Activated CD4-positive, CD25-positive, alpha-beta regulatory T cell (primary cell): Measurements from ENCODE around the gene ANO1.
A peak's percentile ranks its signal among the peaks of the same experiment; 100 is the strongest.
"Not testable (repeated sequence)": the region's sequence is repeated elsewhere in the genome, so short reads cannot be mapped to it uniquely, and the experiment has no call there.

Source experiments
- DNase-seq, 4 experiments: peaks; one replicate each; lab custom pipeline; 2025; lab: John Stamatoyannopoulos, UW

Gene ANO1

DNA sequence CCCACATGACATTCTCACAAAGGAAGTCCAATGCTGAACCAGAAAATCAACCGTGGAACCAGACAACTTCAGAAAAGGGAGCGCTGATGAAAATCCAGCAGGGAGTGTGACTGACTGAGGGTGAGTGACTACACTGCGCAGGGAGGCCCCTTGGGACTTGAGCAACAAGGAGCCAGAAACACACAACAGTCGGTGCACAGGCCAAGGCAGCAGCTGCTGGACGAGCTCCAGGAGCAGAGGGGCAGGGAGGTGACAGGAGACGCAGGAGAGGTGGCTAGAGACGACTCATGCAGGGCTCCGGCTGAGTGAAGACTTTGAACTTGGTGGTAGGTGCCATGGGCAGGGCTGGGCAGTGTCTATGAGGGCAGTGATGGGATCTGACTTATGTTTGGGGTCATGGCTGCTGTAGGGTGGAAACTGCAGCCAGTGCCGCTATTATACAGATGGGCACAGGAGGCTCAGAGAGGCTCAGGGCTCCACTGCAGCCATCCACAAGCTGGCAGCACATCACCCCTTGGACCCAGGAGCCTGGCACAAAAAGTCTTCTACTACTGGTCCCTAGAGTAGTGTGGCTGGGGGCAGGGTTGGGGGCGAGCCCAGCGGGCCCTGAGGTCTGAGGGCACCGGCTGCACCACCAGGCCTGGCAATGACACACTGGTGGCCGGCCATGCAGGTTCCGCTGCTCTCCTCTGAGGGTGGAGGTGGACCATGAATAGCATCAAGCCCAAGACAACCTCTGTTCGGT is 114.7 kb downstream of the ANO1 start:
- no peak for DNase-seq

DNA sequence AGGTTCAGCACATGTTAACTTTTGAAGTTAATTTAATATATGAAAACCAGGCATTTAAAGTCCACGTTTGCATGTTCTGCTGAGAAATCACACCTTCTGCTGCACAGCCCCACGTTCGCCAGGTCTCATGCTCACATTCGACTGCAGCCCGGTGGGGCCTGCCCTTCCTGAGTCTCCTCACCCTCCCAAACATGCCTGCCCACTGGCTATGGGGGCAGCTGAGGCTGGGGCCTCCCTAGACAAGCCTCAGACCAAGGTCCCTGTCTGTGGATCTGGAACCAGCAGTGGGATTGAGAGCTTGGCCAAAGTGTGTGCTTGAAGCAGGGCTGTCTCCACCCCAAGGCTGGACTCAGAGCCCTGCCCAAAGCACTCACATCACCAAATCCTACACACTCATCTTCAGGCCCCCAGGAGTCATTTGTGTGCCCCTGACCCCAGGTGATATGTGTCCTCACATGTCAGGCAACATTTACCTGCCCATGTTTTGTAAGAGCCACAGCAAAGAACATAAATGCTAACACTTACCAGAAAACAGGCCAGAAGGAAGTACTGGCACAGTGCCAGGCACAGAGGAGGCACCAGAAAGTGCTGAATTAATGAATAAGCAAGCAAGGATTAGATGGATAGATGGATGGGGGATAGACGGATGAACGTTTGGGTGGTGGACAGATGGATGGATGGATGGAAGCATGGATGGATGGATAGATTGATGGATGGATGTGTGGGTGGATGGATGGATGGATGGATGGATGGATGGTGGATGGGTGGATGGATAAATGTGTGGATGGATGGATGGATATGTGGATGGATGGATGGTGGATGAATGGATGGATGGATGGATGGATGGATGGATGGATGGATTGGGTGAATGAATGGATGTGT is 115.5 kb downstream of the ANO1 start:
- DNase-seq: no peak

DNA sequence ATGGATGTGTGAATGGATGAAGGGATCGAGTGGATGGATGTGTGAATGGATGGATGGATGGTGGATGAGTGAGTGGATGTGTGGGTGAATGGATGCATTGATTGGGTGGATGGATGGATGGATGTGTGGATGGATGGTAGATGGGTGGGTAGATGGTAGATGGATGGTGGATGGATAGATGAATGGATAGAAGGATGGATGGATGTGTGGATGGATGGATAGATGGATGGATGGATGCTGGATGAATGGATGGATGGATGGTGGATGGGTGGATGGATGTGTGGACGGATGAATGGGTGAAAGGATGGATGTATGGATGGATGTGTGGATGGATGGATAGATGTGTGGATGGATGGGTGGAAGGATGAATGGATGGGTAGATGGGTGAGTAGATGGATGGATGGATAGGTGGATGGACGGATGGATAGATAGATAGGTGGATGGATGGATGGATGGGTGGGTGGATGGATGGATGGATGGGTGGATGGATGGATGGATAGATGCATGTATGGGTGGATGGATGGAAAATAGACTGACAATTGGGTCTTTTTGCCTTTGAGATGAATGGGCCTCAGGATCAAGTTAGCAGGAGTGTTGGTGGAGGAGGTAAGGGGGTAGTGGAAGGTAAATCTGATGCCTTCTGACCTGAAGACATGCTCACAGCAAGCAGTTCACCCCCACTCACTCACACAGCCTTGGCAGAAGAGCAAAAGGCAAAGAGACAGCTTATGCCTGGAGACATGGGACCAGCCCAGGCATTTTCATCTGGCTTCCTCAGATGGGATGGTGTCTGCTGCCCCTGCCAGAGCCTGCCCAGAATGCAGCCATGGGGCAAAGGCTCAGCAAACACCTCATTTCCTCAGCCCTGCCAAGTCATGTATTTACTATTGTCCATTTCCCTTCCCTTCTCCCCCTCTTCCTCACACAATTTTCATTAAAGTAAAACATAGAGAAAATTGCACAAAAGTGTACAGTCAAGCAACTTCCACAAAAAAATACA is 117.0 kb downstream of the ANO1 start:
- DNase-seq: no peak

GRCh38 chr11:70200212-70200844 is 122.2 kb downstream of the ANO1 start:
- DNase-seq: no peak

GRCh38 chr11:70201047-70201446 is 122.9 kb downstream of the ANO1 start:
- not testable (repeated sequence) for DNase-seq

GRCh38 chr11:70201882-70202861 is 124.1 kb downstream of the ANO1 start:
- no peak for DNase-seq

GRCh38 chr11:70202920-70203750 is 125.0 kb downstream of the ANO1 start, which contains the start of gene FADD:
Gene FADD (plus strand): TSS chr11:70203296. CDS start chr11:70203460, 164 bp downstream.
- DNase-seq: peak; percentile 64 to 83 (median 80)

DNA sequence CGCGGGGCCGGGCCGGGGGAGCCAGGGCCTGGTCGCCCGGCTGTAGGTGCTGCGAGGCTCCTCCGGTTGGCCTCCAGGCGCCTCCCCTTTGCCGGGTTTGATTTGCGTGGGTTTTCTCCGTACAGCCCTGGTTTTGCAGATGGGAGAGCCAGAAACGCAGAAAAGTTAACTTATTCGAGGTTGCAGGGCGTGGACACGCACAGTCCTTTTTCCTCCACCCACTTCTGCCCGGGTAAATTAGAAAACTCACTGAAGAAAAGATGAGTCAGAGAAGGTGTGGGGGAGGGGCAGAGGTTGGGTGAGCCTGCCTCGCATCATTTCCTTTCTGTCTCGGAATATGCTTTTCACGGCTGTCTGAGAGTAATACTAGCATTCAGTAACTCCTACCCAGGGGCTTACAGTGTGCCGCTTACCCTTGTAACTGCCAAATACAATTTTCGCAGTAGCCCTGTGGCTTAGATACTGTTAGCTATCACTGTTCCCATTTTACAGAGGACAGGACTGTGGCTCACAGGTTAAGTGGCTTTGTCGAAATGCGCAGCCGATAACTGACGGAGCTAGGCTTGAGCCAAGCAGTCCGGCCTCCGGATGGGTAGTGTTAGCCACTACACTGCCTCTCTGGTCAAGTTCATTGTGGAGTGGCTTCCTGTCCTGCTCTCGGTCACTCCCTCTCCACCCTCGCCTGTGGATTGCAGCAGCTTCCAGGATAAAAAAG is 125.8 kb downstream of the ANO1 start:
- peak; percentile 76 to 80 (median 78) for DNase-seq

GRCh38 chr11:70204466-70204799 is 126.3 kb downstream of the ANO1 start:
- no peak for DNase-seq

DNA sequence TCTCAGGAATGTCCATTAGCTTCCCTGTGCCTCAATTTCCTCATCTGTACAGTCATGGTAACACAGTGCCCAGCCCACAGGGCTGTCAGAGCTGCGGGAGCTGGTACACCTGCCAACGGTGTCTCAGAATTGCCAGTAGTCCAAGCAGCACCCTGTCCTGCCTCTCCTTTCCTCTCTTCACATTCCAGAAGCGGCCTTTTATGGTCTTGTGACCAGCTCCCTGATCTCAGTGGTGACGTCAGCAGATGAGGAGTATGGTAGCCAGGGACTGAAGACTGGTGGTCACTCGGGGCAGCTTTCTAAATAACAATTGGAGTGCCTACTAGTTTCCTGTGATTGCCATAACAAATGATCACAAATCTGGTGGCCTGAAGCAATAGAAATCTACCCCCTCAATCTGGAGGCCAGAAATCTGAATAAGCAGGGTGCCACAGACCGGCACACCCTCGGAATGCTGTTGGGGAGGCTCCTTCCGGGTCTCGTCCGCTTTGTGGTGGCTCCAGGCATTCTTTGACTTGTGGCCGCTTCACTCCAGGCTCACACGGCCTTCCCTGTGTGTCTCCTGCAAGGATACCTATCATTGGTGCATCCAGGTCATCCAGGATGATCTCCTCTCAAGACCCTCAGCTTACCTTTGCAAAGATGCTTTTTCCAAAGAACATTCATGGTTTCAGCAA is 127.1 kb downstream of the ANO1 start:
- DNase-seq: no peak

GRCh38 chr11:70205766-70206165 is 127.6 kb downstream of the ANO1 start:
- no peak for DNase-seq

GRCh38 chr11:70206226-70206981 is 128.3 kb downstream of the ANO1 start:
- DNase-seq: no peak

GRCh38 chr11:70206982-70207376 is 128.9 kb downstream of the ANO1 start:
- no peak for DNase-seq

GRCh38 chr11:70207531-70208131 is 129.5 kb downstream of the ANO1 start:
- DNase-seq: no peak

- DNase-seq: no peak
Observed at GRCh38 chr11:70209391-70209912, 131.3 kb downstream of the ANO1 start.

GRCh38 chr11:70210051-70210501 is 132.0 kb downstream of the ANO1 start:
- no peak for DNase-seq

GRCh38 chr11:70210530-70210929 is 132.4 kb downstream of the ANO1 start:
- DNase-seq: no peak
